HL-60 (cell line): ENCODE data around the gene COPS9.

Source experiments
- DNase-seq, 2 experiments: peaks; one replicate each; pipeline ENCODE4 v3.0.0-alpha.2; 2010 to 2020; ENCODE audit warnings: low read depth in 1 of 2, low spot score in 1 of 2
- H3K27ac ChIP-seq: fragments of 250-450 bp; sonication (Bioruptor Pico); replicated peaks from 2 replicates; pipeline ENCODE4 v1.5.1; 2020; ENCODE audit warnings: mild to moderate bottlenecking, moderate library complexity
- H3K27me3 ChIP-seq: fragments of 250-450 bp; sonication (Bioruptor Pico); 2 replicates; pipeline ENCODE4 v1.5.1; 2021; ENCODE audit warnings: mild to moderate bottlenecking, moderate library complexity; ENCODE audit not compliant: insufficient read depth, poor library complexity, severe bottlenecking
- H3K4me3 ChIP-seq: replicated peaks from 2 replicates; pipeline ENCODE4 v1.5.1; 2011; ENCODE audit warnings: mild to moderate bottlenecking, control low read depth, low read length; ENCODE audit not compliant: insufficient read depth
- GABPA ChIP-seq: IDR thresholded peaks from 2 replicates; pipeline ENCODE4 v1.6.1; 2012; ENCODE audit warnings: low read depth
- POLR2AphosphoS5 ChIP-seq: IDR thresholded peaks from 2 replicates; pipeline ENCODE4 v1.6.1; 2012; ENCODE audit warnings: low read depth
- REST ChIP-seq: IDR thresholded peaks from 2 replicates; pipeline ENCODE4 v1.6.1; 2012; ENCODE audit warnings: low read depth; ENCODE audit not compliant: insufficient replicate concordance
- SPI1 ChIP-seq: IDR thresholded peaks from 2 replicates; pipeline ENCODE4 v1.6.1; 2012; ENCODE audit warnings: low read depth, mild to moderate bottlenecking, borderline replicate concordance
- TF ChIP-seq, protein P1 (sequence below): IDR thresholded peaks from one replicate; pipeline ENCODE4 v1.5.1; 2011; ENCODE audit warnings: low read length, control low read depth, inconsistent platforms; ENCODE audit not compliant: insufficient read depth

COPS9 gene

DNA sequence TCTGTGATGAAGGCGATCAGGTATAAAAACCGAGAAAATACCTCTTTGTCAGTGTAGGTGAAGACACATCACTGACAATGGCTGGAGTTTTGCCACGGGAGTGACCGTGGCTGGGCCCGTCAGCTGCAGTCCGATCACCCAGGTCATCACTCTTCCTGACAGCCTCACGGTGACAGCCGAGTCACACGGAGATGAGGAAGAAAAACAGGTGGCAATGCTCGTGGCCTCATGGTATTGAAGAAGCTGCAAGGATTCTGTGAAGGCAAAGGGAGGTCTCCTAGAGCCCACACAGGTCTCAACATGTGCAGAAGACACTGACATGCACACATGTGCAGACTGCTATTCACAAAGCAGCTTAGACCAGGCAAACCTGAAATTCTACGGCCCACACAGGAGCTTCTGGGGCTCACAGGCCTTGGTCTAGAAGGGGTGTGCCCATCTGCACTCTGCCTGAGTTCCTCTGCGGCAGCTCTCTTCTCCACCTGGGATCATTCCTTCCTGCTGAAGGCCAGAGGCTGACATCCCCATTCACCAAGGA lies 7.4 kb downstream of the COPS9 start:
- no peak for DNase-seq
- H3K27me3 ChIP-seq = no peaks in the 10 kb centered on the region
- H3K27ac ChIP-seq = no peak overlapping the region
- no peak overlapping the region for H3K4me3 ChIP-seq
- no peak for TF ChIP-seq SPI1
- no peak for TF ChIP-seq POLR2AphosphoS5
- no peak for TF ChIP-seq GABPA
- no peak for TF ChIP-seq REST
- TF ChIP-seq, protein P1, sequence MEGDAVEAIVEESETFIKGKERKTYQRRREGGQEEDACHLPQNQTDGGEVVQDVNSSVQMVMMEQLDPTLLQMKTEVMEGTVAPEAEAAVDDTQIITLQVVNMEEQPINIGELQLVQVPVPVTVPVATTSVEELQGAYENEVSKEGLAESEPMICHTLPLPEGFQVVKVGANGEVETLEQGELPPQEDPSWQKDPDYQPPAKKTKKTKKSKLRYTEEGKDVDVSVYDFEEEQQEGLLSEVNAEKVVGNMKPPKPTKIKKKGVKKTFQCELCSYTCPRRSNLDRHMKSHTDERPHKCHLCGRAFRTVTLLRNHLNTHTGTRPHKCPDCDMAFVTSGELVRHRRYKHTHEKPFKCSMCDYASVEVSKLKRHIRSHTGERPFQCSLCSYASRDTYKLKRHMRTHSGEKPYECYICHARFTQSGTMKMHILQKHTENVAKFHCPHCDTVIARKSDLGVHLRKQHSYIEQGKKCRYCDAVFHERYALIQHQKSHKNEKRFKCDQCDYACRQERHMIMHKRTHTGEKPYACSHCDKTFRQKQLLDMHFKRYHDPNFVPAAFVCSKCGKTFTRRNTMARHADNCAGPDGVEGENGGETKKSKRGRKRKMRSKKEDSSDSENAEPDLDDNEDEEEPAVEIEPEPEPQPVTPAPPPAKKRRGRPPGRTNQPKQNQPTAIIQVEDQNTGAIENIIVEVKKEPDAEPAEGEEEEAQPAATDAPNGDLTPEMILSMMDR = no peak

DNA sequence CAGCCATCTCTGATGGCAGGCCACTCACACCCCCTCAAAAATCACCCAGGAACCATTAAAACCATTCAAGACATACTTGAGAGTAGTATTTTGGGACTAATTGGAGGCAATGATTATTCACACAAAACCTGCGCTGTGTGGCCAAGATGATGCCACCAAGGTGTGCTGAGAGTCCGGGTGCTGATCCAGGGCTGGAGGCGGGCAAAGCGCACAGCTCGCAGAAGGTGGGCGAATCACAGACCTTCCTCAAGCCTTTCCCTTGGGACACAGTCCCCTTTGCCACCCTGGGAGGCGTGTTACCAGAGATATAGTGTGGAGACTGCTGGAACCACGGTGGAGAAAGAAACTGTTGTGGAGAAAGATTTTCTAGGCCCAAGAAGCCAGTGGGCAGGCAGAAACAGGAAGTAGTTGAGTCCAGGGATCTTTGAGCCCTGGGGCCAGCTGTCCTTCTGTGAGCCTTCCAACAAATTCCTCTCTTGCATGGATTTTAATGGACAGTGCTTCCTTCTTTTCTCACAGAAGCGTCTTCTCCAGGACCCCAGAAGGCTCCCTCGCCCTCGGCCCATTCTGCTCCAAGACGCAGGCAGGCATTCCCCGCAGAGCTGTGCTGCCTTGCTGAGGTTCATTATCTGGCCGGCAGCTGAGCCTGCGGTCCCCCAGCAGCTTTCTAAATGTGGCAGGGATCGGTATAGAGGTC lies 8.0 kb downstream of the COPS9 start:
- Histone ChIP-seq H3K4me3 (no peak overlapping the region), H3K27ac (no peak overlapping the region), H3K27me3 (no peaks in the 10 kb centered on the region)
- no peak for DNase-seq
- TF ChIP-seq REST (no peak), GABPA (no peak)

DNA sequence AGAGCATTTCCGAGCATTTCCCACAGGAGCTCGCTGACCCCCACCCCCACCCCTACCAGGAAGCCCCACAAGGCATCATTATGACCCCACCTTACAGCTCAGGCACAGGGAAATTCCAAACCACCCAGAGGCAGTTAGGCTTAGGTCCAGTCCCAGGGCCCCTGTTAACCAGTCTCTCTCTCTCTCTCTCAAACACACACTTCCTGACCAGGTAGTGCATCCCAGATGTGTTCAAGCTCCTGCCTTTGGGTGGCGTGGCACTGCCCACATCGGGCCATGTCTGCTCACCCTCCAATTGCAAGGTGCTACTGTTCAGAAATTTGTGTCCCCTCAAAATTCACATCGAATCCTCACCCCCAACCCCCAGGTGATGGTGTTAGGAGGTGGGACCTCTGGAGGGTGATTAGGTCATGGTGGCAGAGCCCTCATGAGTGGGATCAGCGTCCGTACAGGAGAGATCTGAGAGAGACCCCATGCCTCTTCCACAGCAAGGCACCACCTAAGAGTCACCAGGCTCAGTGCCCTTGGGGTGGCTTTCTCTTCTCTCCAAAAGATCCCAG lies 8.8 kb downstream of the COPS9 start:
- TF ChIP-seq, protein P1 = no peak
- no peak for TF ChIP-seq REST
- TF ChIP-seq GABPA = no peak
- TF ChIP-seq SPI1 = no peak
- no peak for TF ChIP-seq POLR2AphosphoS5
- H3K4me3 ChIP-seq = no peak overlapping the region

More for the DNA sequence above, 8.8 kb downstream of the COPS9 start:
- Histone ChIP-seq H3K27ac (no peak overlapping the region), H3K27me3 (no peaks in the 10 kb centered on the region)
- DNase-seq = no peak
